WI38 (cell line): Measurements from ENCODE around the gene USP8.

Source experiments
- H3K4me3 ChIP-seq: 2 replicates; pipeline ENCODE4 v1.5.1; 2011; ENCODE audit warnings: low read depth, mild to moderate bottlenecking, control low read depth, low read length
- TF ChIP-seq, protein P1 (sequence below): IDR thresholded peaks from 2 replicates; pipeline ENCODE4 v1.5.1; 2012; ENCODE audit warnings: low read depth, mild to moderate bottlenecking, control low read depth, low read length

Gene USP8

GRCh38 chr15:50452927-50453326 is 28.7 kb downstream of the USP8 start:
- TF ChIP-seq, protein P1, sequence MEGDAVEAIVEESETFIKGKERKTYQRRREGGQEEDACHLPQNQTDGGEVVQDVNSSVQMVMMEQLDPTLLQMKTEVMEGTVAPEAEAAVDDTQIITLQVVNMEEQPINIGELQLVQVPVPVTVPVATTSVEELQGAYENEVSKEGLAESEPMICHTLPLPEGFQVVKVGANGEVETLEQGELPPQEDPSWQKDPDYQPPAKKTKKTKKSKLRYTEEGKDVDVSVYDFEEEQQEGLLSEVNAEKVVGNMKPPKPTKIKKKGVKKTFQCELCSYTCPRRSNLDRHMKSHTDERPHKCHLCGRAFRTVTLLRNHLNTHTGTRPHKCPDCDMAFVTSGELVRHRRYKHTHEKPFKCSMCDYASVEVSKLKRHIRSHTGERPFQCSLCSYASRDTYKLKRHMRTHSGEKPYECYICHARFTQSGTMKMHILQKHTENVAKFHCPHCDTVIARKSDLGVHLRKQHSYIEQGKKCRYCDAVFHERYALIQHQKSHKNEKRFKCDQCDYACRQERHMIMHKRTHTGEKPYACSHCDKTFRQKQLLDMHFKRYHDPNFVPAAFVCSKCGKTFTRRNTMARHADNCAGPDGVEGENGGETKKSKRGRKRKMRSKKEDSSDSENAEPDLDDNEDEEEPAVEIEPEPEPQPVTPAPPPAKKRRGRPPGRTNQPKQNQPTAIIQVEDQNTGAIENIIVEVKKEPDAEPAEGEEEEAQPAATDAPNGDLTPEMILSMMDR = no peak
- H3K4me3 ChIP-seq = no peak overlapping the region

DNA sequence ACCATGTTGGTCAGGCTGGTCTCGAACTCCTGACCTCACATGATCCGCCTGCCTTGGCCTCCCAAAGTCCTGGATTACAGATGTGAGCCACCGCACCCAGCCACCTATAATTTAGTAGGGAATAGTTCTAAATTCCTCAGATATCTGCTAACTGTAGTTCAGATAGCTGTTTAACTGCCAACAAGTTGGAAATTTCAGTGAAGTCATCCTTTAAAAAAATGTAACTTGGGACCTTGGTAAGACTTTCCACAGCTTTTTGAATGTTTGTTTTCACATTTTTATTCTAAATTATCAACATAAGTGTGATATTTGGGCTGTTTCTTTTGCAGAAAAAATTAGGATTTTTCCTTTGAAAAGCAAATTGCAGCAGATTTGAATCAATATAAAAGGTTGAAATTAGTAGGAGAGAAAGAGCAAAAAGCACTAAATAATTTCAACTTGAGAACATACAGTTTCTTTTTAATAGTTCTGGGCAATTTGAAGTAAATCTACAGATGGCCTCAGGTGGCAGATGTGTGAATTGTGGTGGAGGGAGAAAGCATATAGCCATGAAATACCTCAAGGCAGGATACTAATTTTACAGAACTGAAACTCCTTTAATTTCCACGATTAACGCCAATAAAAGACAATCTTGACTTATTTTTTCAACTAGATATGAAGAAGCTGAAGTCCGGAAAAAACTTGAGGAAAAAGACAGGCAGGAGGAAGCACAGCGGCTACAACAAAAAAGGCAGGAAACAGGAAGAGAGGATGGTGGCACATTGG is 34.3 kb downstream of the USP8 start:
- no peak overlapping the region for H3K4me3 ChIP-seq
- TF ChIP-seq, protein P1 = no peak

DNA sequence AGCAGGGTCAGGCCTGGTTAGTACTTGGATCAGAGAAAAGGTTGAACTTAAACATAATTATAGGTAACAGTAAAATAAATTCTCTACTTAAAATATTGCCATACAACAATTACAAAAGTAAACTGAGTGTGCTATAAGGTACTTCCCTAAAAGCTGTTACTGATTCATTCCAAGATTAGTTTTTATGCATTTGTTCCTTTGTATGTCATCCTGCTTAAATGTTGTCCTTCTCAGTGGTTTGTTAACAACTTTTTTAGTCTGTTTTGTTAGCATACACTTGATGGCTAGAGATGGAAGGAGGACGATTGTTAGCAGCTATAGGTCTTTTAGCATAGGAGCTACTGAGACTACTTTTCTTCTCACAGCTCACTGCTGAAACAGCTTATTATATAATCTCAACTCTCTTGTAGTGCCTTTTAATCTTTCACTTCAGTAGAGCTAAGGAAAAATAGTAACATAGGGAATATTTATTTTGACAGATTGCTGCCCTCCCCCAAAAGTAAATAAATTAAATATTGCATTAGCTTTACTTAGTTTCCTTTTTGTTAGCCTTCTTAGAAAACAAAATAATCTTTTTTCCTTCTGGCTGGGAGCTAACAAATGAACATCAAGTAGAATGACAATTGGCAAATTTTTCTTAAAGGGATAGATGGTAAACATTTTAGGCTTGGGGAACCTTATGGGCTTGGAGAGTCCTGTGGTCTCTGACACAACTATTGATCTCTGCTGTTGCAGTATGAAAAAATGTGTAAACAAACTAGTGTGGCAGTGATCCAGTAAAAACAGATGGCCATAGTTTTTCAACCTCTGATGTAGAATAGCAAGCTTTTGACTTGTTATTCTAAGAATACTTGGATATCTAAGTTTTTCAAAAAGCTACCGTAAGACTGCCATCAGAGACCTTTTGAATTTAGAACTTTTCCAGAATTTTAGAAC is 39.5 kb downstream of the USP8 start:
- TF ChIP-seq, protein P1 = no peak
- no peak overlapping the region for H3K4me3 ChIP-seq

GRCh38 chr15:50471072-50471471 is 46.9 kb downstream of the USP8 start:
- TF ChIP-seq, protein P1 = no peak
- no peak overlapping the region for H3K4me3 ChIP-seq

DNA sequence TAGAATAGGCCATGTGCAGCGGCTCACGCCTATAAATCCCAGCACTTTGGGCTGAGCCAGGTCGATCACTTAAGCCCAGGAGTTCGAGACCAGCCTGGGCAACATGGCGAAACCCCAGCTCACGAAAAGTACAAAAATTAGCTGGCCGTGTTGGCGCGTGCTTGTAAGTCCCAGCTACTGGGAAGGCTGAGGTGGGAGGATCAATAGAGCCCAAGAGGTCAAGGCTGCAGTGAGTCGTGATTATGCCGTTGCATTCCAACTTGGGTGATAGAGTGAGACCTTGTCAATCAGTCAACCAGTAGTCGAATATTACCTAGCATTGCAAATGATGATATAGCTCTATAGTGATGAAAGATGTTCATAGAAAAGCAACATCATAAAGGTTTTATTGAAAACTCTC is 51.9 kb downstream of the USP8 start:
- H3K4me3 ChIP-seq = no peak overlapping the region
- TF ChIP-seq, protein P1 = no peak

DNA sequence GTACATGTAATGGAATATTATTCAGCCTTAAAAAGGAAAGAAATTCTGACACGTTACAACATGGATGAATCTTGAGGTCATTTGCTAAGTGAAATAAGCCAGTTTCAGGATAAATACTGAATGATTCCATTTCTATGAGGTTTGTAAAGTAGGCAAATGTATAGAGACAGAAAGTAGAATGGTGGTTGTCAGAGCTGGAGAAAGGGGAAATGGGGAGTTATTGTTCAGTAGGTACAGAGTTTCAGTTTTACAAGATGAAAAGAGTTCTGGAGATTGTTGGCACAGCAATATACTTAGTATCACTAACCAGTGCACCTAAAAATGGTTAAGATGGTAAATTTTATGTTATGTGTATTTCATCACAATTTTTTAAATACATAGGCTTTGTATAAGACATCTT is 60.6 kb downstream of the USP8 start:
- TF ChIP-seq, protein P1 = no peak
- H3K4me3 ChIP-seq = no peak overlapping the region

GRCh38 chr15:50485389-50485788 is 61.2 kb downstream of the USP8 start:
- TF ChIP-seq, protein P1 = no peak
- no peak overlapping the region for H3K4me3 ChIP-seq
